Measurements from ENCODE around the gene PRMT6.

- TF ChIP-seq EZH2 (IDR thresholded peaks at IDR 0.05; ENCODE audit: borderline replicate concordance, control insufficient read depth, low read depth, low read length) (no peak), PKNOX1 (IDR thresholded peaks at IDR 0.05) (no peak), FOXK2 (IDR thresholded peaks at IDR 0.05) (no peak), POLR2A (IDR thresholded peaks at IDR 0.05; ENCODE audit: low read depth, low read length) (no peak), SIN3A (IDR thresholded peaks at IDR 0.05; ENCODE audit: low read depth, low read length) (no peak)
Measured at GRCh38 chr1:107073493-107073892, 17.0 kb downstream of the PRMT6 start.

Data from GM12878 (cell line).